ENCODE results near the gene LAMB1.

GRCh38 chr7:108045669-108046068, 42.7 kb upstream of the LAMB1 start:
- no peak for TF ChIP-seq CTCF (IDR thresholded peaks at IDR 0.05; ENCODE audit: insufficient read depth, low read length, poor library complexity, severe bottlenecking)
- no peak for TF ChIP-seq EZH2phosphoT487 (conservative IDR thresholded peaks at IDR 0.05; ENCODE audit: low read length)
